Keratinocyte (primary cell): Measurements from ENCODE around the gene IL17C. TPM values are rescaled to one million over a fixed set of nuclear protein-coding genes. Genes with fewer than 3 reads are reported as not detected.

Source experiments
- DNase-seq: peaks from one replicate; pipeline ENCODE4 v3.0.0-alpha.2; 2011; ENCODE audit warnings: low read depth, missing footprints, low spot score
- FAIRE-seq: peaks from 2 replicates; lab custom pipeline; 2011; peaks lifted over from hg19 to GRCh38; lab: Jason Lieb, UNC
- H2AFZ ChIP-seq: 2 replicates; pipeline ENCODE4 v1.6.0; 2012; ENCODE audit warnings: low read length, control low read depth, inconsistent platforms; ENCODE audit not compliant: control insufficient read depth
- H3K27ac ChIP-seq: 2 replicates; pipeline ENCODE4 v1.5.1; 2011; ENCODE audit warnings: low read length; ENCODE audit not compliant: control insufficient read depth, insufficient read depth
- H3K27me3 ChIP-seq: 3 replicates; pipeline ENCODE4 v1.6.0; 2011; ENCODE audit warnings: low read length; ENCODE audit not compliant: control insufficient read depth, insufficient read depth; ENCODE audit errors: extremely low read depth
- H3K36me3 ChIP-seq, 2 experiments: 2 replicates in 1 of 2; 3 replicates in 1 of 2; pipeline ENCODE4 v1.5.1; 2011; ENCODE audit warnings: low read length in 2 of 2, mild to moderate bottlenecking in 1 of 2; ENCODE audit not compliant: control insufficient read depth in 2 of 2, insufficient read depth in 2 of 2; ENCODE audit errors: extremely low read depth in 1 of 2
- H3K4me1 ChIP-seq: 3 replicates; pipeline ENCODE4 v1.5.1; 2011; ENCODE audit warnings: low read length; ENCODE audit not compliant: control insufficient read depth, insufficient read depth; ENCODE audit errors: extremely low read depth
- H3K4me2 ChIP-seq: 3 replicates; pipeline ENCODE4 v1.6.0; 2011; ENCODE audit warnings: low read depth, low read length; ENCODE audit not compliant: control insufficient read depth, insufficient read depth; ENCODE audit errors: extremely low read depth
- H3K4me3 ChIP-seq, 3 experiments: fragments of 200-600 bp in 1 of 3; sonication (generic) in 1 of 3; 2 replicates in 2 of 3; 3 replicates in 1 of 3; pipeline ENCODE4 v1.5.1; 2011 to 2016; ENCODE audit warnings: low read length in 3 of 3, mild to moderate bottlenecking in 3 of 3, control low read depth in 2 of 3, inconsistent platforms in 1 of 3, low read depth in 1 of 3, mixed read lengths in 1 of 3, mixed run types in 1 of 3, moderate library complexity in 1 of 3; ENCODE audit not compliant: control insufficient read depth in 2 of 3, insufficient read depth in 2 of 3; ENCODE audit errors: extremely low read depth in 1 of 3
- H3K79me2 ChIP-seq: 2 replicates; pipeline ENCODE4 v1.6.0; 2012; ENCODE audit warnings: low read length; ENCODE audit not compliant: control insufficient read depth, insufficient read depth
- H3K9ac ChIP-seq: 3 replicates; pipeline ENCODE4 v1.6.0; 2011; ENCODE audit warnings: low read length; ENCODE audit not compliant: control insufficient read depth, insufficient read depth; ENCODE audit errors: extremely low read depth
- H3K9me1 ChIP-seq: 3 replicates; pipeline ENCODE4 v1.6.0; 2011; ENCODE audit warnings: low read length; ENCODE audit not compliant: control insufficient read depth, insufficient read depth; ENCODE audit errors: extremely low read depth
- H3K9me3 ChIP-seq: 2 replicates; pipeline ENCODE4 v1.5.1; 2012; ENCODE audit warnings: low read depth, low read length; ENCODE audit not compliant: control insufficient read depth
- H4K20me1 ChIP-seq: 3 replicates; pipeline ENCODE4 v1.6.0; 2011; ENCODE audit warnings: low read length; ENCODE audit not compliant: control insufficient read depth, insufficient read depth; ENCODE audit errors: extremely low read depth
- CTCF ChIP-seq, 3 experiments: IDR thresholded peaks in 1 of 3; conservative IDR thresholded peaks in 1 of 3; optimal IDR thresholded peaks in 1 of 3; 2 replicates in 2 of 3; 3 replicates in 1 of 3; pipeline versions ENCODE3 to v1.5.1; 2011; ENCODE audit warnings: low read length in 3 of 3, mild to moderate bottlenecking in 3 of 3, moderate library complexity in 2 of 3, control low read depth in 1 of 3, inconsistent platforms in 1 of 3; ENCODE audit not compliant: insufficient read depth in 2 of 3; ENCODE audit errors: extremely low read depth in 1 of 3
- EZH2 ChIP-seq: IDR thresholded peaks from one replicate; pipeline ENCODE4 v1.6.1; 2012; ENCODE audit warnings: inconsistent platforms, mild to moderate bottlenecking, low read length, moderate library complexity
- dilution Hi-C: fragments of 300-500 bp; cut with MboI; formaldehyde crosslinking; loops from one replicate; pipeline ENCODE4 v1.7.0; 2020; ENCODE audit warnings: low sequenced_read_pairs; ENCODE audit not compliant: extremely low pct_ligation_motif_present
- polyA plus RNA-seq, 5 experiments: library from polyadenylated mRNA; depleted of rRNA in 3 of 5; stranded (reverse) in 3 of 5; stranded (forward) in 1 of 5; unstranded in 1 of 5; fragments of >200 nt; gene quantifications; 1 replicate in 1 of 5; 2 replicates in 3 of 5; 3 replicates in 1 of 5; pipeline versions ENCODE4 v1.2.1 to v1.2.3, GENCODE V29; 2011 to 2012; ENCODE audit warnings: missing spikeins in 2 of 5, low read depth in 1 of 5, low replicate concordance in 1 of 5

Gene IL17C
- polyA plus RNA-seq, 1 donor (not counting 4 experiments of a cell fraction or from before 2014, with no cell fraction given): not detected

- dilution Hi-C loops: no loop called here
- no peak overlapping the region for H2AFZ ChIP-seq
- peaks cover 5% of the 10 kb centered on the region for H3K4me1 ChIP-seq
- no peaks in the 10 kb centered on the region for H4K20me1 ChIP-seq
- H3K9ac ChIP-seq: no peak overlapping the region
- no peaks in the 10 kb centered on the region for H3K9me1 ChIP-seq
- no peak overlapping the region for H3K4me3 ChIP-seq
- TF ChIP-seq CTCF (optimal IDR thresholded peaks at IDR 0.05 in 1 of 3, IDR thresholded peaks at IDR 0.05 in 1 of 3, conservative IDR thresholded peaks at IDR 0.05 in 1 of 3; ENCODE audit: extremely low read depth in 1 of 3, insufficient read depth in 2 of 3, low read length in 3 of 3) (no peak), EZH2 (no peak)
- H3K4me2 ChIP-seq: no peak overlapping the region
- DNase-seq (no peak), FAIRE-seq (no peak)
- H3K9me3 ChIP-seq: no peaks in the 10 kb centered on the region
- H3K27me3 ChIP-seq: no peaks in the 10 kb centered on the region
- H3K79me2 ChIP-seq: no peaks in the 10 kb centered on the region
- H3K36me3 ChIP-seq: peaks cover 22 to 35% of the 10 kb centered on the region in 2 experiments
- no peak overlapping the region for H3K27ac ChIP-seq
Observed at GRCh38 chr16:88629835-88630234, 8.5 kb upstream of the IL17C start.

GRCh38 chr16:88630433-88630832 lies 7.9 kb upstream of the IL17C start:
- H3K4me3 ChIP-seq: no peak overlapping the region
- FAIRE-seq (no peak), DNase-seq (no peak)
- peaks cover 6% of the 10 kb centered on the region for H3K27me3 ChIP-seq
- no peaks in the 10 kb centered on the region for H3K9me3 ChIP-seq
- TF ChIP-seq EZH2 (no peak), CTCF (optimal IDR thresholded peaks at IDR 0.05 in 1 of 3, IDR thresholded peaks at IDR 0.05 in 1 of 3, conservative IDR thresholded peaks at IDR 0.05 in 1 of 3; ENCODE audit: extremely low read depth in 1 of 3, insufficient read depth in 2 of 3, low read length in 3 of 3) (no peak)
- no peaks in the 10 kb centered on the region for H3K9me1 ChIP-seq
- H3K27ac ChIP-seq: no peak overlapping the region
- H4K20me1 ChIP-seq: no peaks in the 10 kb centered on the region
- H3K36me3 ChIP-seq: peaks cover 16 to 29% of the 10 kb centered on the region in 2 experiments
- H2AFZ ChIP-seq: no peak overlapping the region
- H3K4me2 ChIP-seq: no peak overlapping the region
- no peak overlapping the region for H3K9ac ChIP-seq
- no peaks in the 10 kb centered on the region for H3K79me2 ChIP-seq
- dilution Hi-C loops: no loop called here
- peaks cover 11% of the 10 kb centered on the region for H3K4me1 ChIP-seq
